SH-SY5Y (cell line): Measurements from ENCODE around the gene LAMTOR2.

Source experiments
- GATA2 ChIP-seq: IDR thresholded peaks from 2 replicates; pipeline ENCODE4 v1.6.1; 2011; ENCODE audit warnings: mild to moderate bottlenecking, low read depth, low read length
- GATA3 ChIP-seq: IDR thresholded peaks from 2 replicates; pipeline ENCODE4 v1.6.1; 2011; ENCODE audit warnings: low read depth, mild to moderate bottlenecking, low read length, moderate library complexity

DNA sequence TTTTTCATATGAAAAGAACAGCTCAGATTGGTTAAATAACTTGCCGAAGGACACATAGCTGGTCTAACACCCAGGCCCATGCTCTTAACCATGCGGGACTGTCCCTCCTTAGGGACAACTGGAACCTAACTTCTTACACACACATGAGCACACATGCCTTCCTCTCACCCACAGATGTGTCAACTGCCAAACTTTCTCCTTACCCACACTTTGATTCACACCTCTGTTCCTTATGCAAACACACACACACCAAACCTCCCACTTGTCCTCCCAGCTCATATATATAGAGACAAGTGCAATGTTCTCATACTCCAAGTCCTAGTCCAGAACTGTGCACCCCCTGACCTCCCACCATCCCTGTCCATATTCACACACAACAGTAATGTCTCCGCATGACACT lies 10.6 kb downstream of the LAMTOR2 start:
- TF ChIP-seq GATA3, result no peak
- no peak for TF ChIP-seq GATA2
